ENCODE measurements around the gene TENM3. TPM values are rescaled to one million over a fixed set of nuclear protein-coding genes. Genes with fewer than 3 reads are reported as not detected.

TENM3 gene
- polyA plus RNA-seq, 6 donors from 2014 or later: not detected

DNA sequence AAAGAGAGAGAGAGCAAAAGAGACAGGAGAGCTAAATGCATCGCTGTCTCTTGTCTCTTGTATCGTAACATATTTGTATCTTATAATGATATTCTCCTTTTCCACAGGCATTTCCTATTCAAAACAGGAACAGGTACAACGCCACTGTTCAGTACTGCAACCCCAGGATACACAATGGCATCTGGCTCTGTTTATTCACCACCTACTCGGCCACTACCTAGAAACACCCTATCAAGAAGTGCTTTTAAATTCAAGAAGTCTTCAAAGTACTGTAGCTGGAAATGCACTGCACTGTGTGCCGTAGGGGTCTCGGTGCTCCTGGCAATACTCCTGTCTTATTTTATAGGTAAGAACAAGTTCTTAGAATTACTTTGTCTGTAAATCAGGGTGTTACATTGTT, 385.3 kb downstream of the TENM3 start:
- Mint-ChIP-seq H3K9me3 (peaks cover 0 to 4% (median 0%) of the 10 kb centered on the region in 7 donors), H3K4me1 (no peaks in the 10 kb centered on the region), H3K27ac (no peak overlapping the region), H3K27me3 (peaks cover 0 to 12% (median 11%) of the 10 kb centered on the region in 3 donors), H3K4me3 (no peak overlapping the region), H3K36me3 (no peaks in the 10 kb centered on the region)
- ATAC-seq (ENCODE audit: low read depth in 2 of 2): no peak
- no peak for DNase-seq

DNA sequence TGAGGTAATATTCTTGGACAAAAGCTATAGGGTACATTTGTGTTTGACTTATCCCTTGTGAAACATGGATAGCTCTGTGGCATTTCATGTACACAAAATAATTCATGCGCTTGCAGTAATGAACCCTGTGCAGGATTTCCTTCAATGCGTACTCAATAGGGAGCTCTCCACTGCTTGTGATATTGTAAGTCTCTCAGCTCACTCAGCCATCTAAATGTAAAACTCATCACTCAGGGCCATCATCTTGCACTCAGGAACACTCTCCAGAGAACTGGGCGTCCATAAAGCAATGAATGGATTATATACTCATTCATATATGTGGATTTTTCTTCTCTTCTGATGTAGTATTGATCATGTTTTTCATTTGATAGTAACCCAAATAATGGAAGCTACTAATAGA, 385.9 kb downstream of the TENM3 start:
- no peak overlapping the region for H3K4me3 Mint-ChIP-seq
- H3K9me3 Mint-ChIP-seq: no peaks in the 10 kb centered on the region
- ATAC-seq (ENCODE audit: low read depth in 2 of 2): no peak
- H3K36me3 Mint-ChIP-seq: no peaks in the 10 kb centered on the region
- H3K27me3 Mint-ChIP-seq: peaks cover 0 to 12% (median 11%) of the 10 kb centered on the region in 3 donors
- no peaks in the 10 kb centered on the region for H3K4me1 Mint-ChIP-seq
- DNase-seq: no peak
- no peak overlapping the region for H3K27ac Mint-ChIP-seq

DNA sequence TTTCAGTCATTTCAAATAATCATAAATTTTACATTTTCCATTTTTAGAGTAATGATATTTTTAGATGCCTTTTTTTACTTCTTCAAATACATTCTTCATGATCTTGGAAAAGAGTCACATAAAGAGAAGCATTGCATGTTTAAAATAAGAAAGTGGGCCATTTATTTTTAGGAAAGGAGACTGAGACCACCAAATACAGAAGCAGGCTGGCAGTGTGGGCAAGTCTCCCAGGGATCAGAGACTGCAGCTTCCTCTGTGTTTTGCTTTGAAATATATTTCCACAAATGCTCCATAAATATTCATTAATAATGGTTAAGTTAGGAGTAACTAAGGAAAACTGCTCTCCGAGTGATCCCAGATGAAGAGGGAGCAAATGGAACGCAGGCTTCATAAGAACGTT, 397.3 kb downstream of the TENM3 start:
- peaks cover 0 to 4% (median 0%) of the 10 kb centered on the region in 3 donors for H3K27me3 Mint-ChIP-seq
- H3K36me3 Mint-ChIP-seq: peaks cover 0 to 4% of the 10 kb centered on the region in 2 donors
- H3K27ac Mint-ChIP-seq: no peak overlapping the region
- peaks cover 0 to 6% (median 4%) of the 10 kb centered on the region in 7 donors for H3K9me3 Mint-ChIP-seq
- H3K4me3 Mint-ChIP-seq: no peak overlapping the region
- DNase-seq (no peak), ATAC-seq (ENCODE audit: low read depth in 2 of 2) (no peak)
- H3K4me1 Mint-ChIP-seq: no peaks in the 10 kb centered on the region

DNA sequence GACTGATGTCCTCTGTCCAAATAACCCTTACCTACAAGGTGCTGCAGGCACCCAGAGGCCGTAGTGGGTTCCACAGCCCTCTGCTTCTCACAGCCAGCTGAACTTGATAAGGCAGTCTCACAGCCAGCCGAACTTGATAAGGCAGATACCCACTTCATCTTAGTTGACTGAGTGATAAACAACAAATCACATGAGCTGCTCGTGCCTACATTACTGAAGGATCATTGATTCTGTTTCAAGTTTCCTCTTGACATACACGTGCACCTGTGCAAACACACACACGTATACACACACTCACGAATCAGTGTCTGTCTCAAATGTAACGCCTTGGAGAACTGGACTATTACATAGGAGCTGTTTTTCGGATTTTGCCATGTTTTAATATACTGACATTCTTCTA, 397.7 kb downstream of the TENM3 start:
- Mint-ChIP-seq H3K27me3 (peaks cover 0 to 5% (median 0%) of the 10 kb centered on the region in 3 donors), H3K36me3 (peaks cover 0 to 8% of the 10 kb centered on the region in 2 donors), H3K27ac (no peak overlapping the region), H3K4me3 (no peak overlapping the region), H3K9me3 (peaks cover 1 to 11% (median 4%) of the 10 kb centered on the region in 7 donors), H3K4me1 (no peaks in the 10 kb centered on the region)
- ATAC-seq (ENCODE audit: low read depth in 2 of 2) (no peak), DNase-seq (no peak)

DNA sequence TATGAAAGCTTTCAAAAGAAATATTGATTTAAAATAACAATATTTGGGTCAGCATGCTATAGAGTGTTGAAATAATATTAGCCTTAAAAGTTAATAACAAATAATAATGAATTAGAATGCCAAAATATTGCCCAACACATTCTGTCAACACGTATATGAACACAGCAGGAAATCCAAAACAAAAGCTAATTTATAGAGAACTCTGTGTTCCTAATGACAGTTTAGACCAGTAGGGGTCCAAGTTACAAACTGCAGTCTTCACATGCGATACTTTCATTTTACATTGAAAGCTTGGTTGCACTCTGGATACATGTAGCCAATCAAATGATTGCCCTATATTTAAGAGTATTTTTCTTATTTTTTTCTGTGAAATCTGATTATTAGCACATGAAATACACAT, 399.6 kb downstream of the TENM3 start:
- Mint-ChIP-seq H3K27ac (no peak overlapping the region), H3K27me3 (peaks cover 0 to 8% (median 0%) of the 10 kb centered on the region in 3 donors), H3K9me3 (peaks cover 1 to 18% (median 4%) of the 10 kb centered on the region in 7 donors), H3K4me1 (no peaks in the 10 kb centered on the region), H3K4me3 (no peak overlapping the region), H3K36me3 (peaks cover 0 to 10% of the 10 kb centered on the region in 2 donors)
- DNase-seq: no peak
- ATAC-seq (ENCODE audit: low read depth in 2 of 2): no peak

DNA sequence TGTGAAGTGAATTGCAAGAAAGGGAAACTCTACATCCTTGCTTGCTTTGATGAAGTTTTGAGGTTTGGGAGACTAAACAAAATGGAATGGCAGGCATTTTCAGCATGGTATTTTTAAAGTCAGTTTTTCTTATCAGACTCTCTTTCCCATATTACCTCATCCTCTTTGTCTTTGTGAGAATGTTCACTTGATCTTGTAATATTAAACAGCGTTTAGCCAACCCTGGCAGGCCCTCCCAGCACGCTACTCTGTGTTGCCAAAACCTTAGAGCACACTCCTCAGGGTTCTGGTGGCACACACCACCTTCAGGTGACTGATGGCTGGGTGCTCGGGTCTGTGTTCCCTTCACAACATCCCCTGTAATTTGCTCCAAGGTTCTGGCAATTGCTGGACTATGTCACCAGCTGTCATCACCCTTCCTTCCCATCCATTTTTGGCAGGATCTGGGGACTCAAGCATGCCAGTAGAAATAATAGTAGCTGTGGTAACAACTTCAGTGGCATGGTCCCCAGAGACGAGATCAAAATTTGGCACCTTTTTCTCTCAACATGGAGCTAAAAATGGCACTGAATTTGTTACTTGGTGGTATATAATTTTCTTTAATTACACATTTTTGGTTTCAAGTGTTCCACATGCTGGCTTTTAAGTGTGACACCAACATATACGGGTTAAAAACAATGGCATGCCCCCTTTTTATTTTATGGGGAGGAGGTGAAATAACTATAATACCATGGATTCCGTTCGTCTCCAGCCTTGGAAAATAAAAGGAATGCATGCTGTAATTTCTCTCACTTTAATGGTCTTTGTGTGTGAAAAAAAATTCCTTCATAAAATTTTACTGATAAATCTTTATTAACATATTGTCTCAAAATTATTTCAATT, 400.8 kb downstream of the TENM3 start:
- Mint-ChIP-seq H3K36me3 (peaks cover 0 to 10% of the 10 kb centered on the region in 2 donors), H3K4me1 (no peaks in the 10 kb centered on the region), H3K27me3 (peaks cover 0 to 4% (median 0%) of the 10 kb centered on the region in 3 donors), H3K9me3 (peaks cover 1 to 21% (median 9%) of the 10 kb centered on the region in 7 donors), H3K4me3 (no peak overlapping the region), H3K27ac (no peak overlapping the region)
- ATAC-seq (ENCODE audit: low read depth in 2 of 2) (no peak), DNase-seq (no peak)

DNA sequence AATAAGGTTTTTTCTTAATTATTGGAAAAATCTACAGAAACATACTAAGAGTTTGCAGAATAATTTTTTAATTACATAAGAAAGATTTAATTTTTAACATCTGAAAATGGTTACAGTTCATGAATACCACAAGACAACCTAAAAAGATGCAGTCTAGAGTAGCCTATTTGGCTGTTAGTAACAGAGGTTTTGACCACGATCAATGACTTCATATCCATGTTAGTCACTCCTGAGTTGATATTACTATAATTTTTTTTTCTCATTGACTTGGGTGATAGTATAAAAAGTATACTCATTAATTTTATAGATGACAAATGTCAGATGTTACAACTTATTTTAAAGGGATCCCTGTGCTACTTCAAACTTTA, 401.5 kb downstream of the TENM3 start:
- Mint-ChIP-seq H3K27ac (no peak overlapping the region), H3K4me3 (no peak overlapping the region), H3K27me3 (peaks cover 0 to 4% (median 0%) of the 10 kb centered on the region in 3 donors), H3K4me1 (no peaks in the 10 kb centered on the region), H3K36me3 (peaks cover 0 to 10% of the 10 kb centered on the region in 2 donors), H3K9me3 (peaks cover 1 to 21% (median 9%) of the 10 kb centered on the region in 7 donors)
- no peak for DNase-seq
- no peak for ATAC-seq (ENCODE audit: low read depth in 2 of 2)

DNA sequence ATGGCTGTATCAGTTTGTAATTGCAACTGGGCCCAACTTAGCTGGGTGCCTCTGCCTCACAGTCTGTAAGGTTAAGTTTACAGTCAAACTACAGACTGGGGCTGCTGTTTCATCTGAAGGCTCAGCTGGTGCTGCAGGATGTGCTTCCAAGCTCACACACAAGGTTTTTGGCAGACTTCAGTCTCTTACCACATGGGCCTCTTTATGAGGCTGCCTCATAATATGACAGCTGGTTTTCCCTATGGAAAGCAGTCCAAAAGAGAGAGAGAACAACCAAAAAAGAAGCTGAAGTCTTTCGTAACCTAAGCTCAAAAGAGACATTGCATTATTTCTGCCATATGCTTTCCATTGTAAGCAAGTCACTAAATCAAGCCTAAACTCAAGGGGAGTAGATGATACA, 402.3 kb downstream of the TENM3 start:
- peaks cover 1 to 21% (median 9%) of the 10 kb centered on the region in 7 donors for H3K9me3 Mint-ChIP-seq
- H3K4me3 Mint-ChIP-seq: no peak overlapping the region
- DNase-seq (no peak), ATAC-seq (ENCODE audit: low read depth in 2 of 2) (no peak)
- H3K27ac Mint-ChIP-seq: no peak overlapping the region
- H3K27me3 Mint-ChIP-seq: peaks cover 4 to 5% (median 5%) of the 10 kb centered on the region in 3 donors
- no peaks in the 10 kb centered on the region for H3K4me1 Mint-ChIP-seq
- peaks cover 0 to 10% of the 10 kb centered on the region in 2 donors for H3K36me3 Mint-ChIP-seq

DNA sequence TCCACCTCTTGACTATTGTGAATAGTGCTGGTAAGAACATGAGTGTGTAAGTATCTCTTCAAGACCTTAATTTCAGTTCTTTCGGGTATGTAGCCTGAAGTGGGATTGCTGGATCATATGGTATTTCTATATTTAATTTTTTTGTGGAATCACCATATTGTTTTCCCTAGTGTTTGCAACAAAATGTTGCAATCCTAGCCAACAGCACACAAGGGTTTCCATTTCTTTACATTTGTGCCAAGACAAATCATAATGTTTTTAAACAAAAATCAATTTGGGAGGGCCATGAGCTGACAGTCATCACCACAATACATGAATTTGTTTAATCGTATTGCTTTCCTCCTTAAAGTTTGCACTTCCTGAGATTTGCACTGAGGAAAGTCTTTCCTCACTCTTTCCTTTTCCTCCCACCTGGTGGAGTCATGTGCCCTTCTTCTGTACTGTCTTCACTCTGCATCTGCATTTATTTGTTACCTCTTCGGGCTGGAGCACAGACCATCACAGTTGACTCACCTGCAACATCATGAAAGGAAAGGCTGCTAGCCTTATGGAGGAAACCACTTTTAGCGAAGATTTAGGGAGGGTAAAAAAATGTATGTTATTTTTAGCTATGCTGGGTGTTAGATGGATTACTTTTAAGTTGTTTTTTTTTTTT, 404.6 kb downstream of the TENM3 start:
- no peak overlapping the region for H3K27ac Mint-ChIP-seq
- H3K4me1 Mint-ChIP-seq: no peaks in the 10 kb centered on the region

DNA sequence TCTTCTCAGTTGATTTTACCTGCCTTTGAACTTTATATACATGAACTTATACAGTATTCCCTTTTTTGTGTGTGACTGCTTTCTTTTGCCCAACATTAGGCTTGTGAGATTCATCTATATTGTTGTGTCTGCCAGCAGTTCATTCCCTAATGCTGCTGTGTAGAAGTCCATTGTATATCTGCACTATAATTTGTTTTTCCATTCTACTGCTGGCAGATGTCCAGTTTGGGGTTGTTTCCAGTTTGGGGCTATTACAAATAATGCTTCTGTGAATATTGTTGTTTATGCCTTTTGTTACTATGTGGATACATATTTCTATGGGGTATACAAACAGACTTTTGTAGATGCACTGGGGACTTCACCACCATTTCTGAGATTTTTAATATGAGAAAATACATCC, 405.6 kb downstream of the TENM3 start:
- Mint-ChIP-seq H3K4me3 (no peak overlapping the region), H3K36me3 (peaks cover 0 to 10% of the 10 kb centered on the region in 2 donors), H3K27me3 (peaks cover 4 to 8% (median 7%) of the 10 kb centered on the region in 3 donors), H3K27ac (no peak overlapping the region), H3K4me1 (no peaks in the 10 kb centered on the region), H3K9me3 (peaks cover 1 to 21% (median 9%) of the 10 kb centered on the region in 7 donors)
- ATAC-seq (ENCODE audit: low read depth in 2 of 2) (no peak), DNase-seq (no peak)

More for the DNA sequence above, 404.6 kb downstream of the TENM3 start:
- ATAC-seq (ENCODE audit: low read depth in 2 of 2) (no peak), DNase-seq (no peak)
- Mint-ChIP-seq H3K27me3 (peaks cover 4 to 8% (median 7%) of the 10 kb centered on the region in 3 donors), H3K9me3 (peaks cover 1 to 21% (median 9%) of the 10 kb centered on the region in 7 donors), H3K4me3 (no peak overlapping the region), H3K36me3 (peaks cover 0 to 10% of the 10 kb centered on the region in 2 donors)

DNA sequence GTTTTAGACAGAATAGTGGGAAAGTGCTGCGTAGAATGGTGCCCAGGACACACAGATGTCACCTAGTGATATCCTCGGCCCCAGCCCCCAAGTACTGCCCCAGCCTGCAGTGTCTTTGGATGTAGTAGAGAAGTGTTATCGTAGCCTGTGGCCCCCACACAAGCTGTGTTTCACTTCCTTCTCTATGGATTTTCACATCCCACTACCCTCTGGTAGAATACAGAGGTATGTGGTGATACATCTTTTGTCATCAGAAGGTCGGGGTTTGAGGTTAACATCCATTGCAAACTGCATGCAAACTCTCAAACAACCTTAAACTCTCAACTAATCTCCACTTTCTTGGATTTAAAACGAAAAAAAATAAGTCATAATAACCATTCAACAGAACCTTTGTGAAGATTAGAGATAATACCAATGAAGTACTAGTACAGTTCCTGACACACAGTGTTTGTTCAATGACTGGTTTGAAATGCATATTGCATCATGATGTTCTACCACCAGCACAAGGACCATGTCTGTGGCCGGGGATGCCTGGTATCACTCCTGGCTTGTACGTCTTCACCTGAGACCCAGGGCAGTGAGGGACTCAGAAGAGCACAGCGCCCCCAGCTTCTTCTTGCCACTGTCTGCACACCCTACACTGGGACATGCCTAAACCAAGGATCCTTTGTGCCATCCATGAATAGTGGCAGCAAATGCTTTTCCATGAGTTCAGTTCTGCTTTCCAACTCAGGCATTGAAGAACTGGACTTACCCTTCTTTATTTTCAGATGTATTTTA, 406.7 kb downstream of the TENM3 start:
- Mint-ChIP-seq H3K27ac (no peak overlapping the region), H3K36me3 (peaks cover 0 to 10% of the 10 kb centered on the region in 2 donors), H3K4me3 (no peak overlapping the region), H3K27me3 (peaks cover 4 to 8% (median 7%) of the 10 kb centered on the region in 3 donors), H3K9me3 (peaks cover 1 to 21% (median 8%) of the 10 kb centered on the region in 7 donors), H3K4me1 (no peaks in the 10 kb centered on the region)
- ATAC-seq (ENCODE audit: low read depth in 2 of 2): no peak
- no peak for DNase-seq

DNA sequence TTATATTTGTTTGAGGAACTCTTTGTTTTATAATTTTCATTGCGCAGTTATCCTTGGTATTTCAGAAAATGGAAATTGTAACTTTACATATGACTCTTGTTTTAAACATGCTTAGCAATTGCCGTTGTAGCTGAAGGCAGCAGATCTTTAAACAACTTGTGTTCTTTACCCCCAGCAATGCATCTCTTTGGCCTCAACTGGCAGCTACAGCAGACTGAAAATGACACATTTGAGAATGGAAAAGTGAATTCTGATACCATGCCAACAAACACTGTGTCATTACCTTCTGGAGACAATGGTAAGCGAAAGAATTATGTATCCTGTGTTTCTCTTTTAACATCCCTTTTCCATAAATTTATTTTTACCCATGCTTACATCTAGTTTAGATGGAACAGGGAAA, 410.4 kb downstream of the TENM3 start:
- H3K27me3 Mint-ChIP-seq: peaks cover 0 to 8% (median 7%) of the 10 kb centered on the region in 3 donors
- H3K27ac Mint-ChIP-seq: no peak overlapping the region
- no peak overlapping the region for H3K4me3 Mint-ChIP-seq
- H3K4me1 Mint-ChIP-seq: no peaks in the 10 kb centered on the region
- H3K36me3 Mint-ChIP-seq: no peaks in the 10 kb centered on the region
- ATAC-seq (ENCODE audit: low read depth in 2 of 2) (no peak), DNase-seq (no peak)
- peaks cover 0 to 7% (median 0%) of the 10 kb centered on the region in 7 donors for H3K9me3 Mint-ChIP-seq

DNA sequence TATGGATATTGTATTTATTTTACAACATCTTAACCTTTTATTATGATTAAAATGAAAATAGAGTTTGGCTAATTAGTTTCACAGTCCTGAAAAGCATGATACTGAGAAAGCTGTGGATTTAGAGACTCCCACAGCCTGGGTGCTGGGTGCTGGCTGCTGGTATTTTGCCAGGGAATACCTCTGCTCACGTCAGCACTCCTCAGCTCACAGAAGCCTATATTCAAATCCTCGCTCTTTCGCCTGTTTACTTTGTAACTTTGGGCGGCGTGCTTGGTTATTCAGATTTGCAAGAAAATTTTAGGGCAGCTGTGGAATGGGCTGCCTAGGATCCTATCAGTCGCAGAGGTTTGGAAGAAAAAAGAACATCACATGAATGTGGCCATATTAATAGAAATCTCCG, 412.1 kb downstream of the TENM3 start:
- Mint-ChIP-seq H3K4me3 (no peak overlapping the region), H3K4me1 (no peaks in the 10 kb centered on the region), H3K27me3 (peaks cover 0 to 5% (median 4%) of the 10 kb centered on the region in 3 donors), H3K9me3 (peaks cover 0 to 7% (median 0%) of the 10 kb centered on the region in 7 donors), H3K36me3 (no peaks in the 10 kb centered on the region), H3K27ac (no peak overlapping the region)
- ATAC-seq (ENCODE audit: low read depth in 2 of 2): no peak
- DNase-seq: no peak
